Measurements from ENCODE around the gene RIC8A. TPM values are rescaled to one million over a fixed set of nuclear protein-coding genes. Genes with fewer than 3 reads are reported as not detected.
"Not testable (repeated sequence)": the region's sequence is repeated elsewhere in the genome, so short reads cannot be mapped to it uniquely, and the experiment has no call there.

Gene RIC8A
- polyA plus RNA-seq, 4 donors = 57.8 to 64.3 (median 60.9) TPM

GRCh38 chr11:218815-219593, 11.5 kb downstream of the RIC8A start:
- Histone ChIP-seq H3K36me3 (ENCODE audit: control insufficient read depth in 3 of 3, insufficient read depth in 2 of 3, low read depth in 1 of 3, low read length in 3 of 3) (peaks cover 0 to 66% (median 15%) of the 10 kb centered on the region in 3 donors), H3K9me3 (ENCODE audit: control insufficient read depth in 2 of 2, insufficient read depth in 1 of 2, low read depth in 1 of 2, low read length in 1 of 2) (no peaks in the 10 kb centered on the region), H3K27ac (ENCODE audit: low read depth in 1 of 3, low read length in 2 of 3) (no peak overlapping the region), H3K27me3 (ENCODE audit: control insufficient read depth in 3 of 3, insufficient read depth in 3 of 3, low read length in 3 of 3) (no peaks in the 10 kb centered on the region), H3K4me3 (ENCODE audit: low read depth in 1 of 3, low read length in 3 of 3) (no peak overlapping the region), H3K4me1 (ENCODE audit: control insufficient read depth in 3 of 3, insufficient read depth in 2 of 3, low read depth in 1 of 3, low read length in 2 of 3) (no peaks in the 10 kb centered on the region)
- FAIRE-seq (no peak), DNase-seq (no peak)
- WGBS, 3 donors = 89 to 95% (median 92%) methylated on average over 29 of the region's 29 CpGs

- H3K4me3 ChIP-seq (ENCODE audit: low read depth in 1 of 3, low read length in 3 of 3); DNase-seq; H3K27ac ChIP-seq (ENCODE audit: low read depth in 1 of 3, low read length in 2 of 3); H3K4me1 ChIP-seq (ENCODE audit: control insufficient read depth in 3 of 3, insufficient read depth in 2 of 3, low read depth in 1 of 3, low read length in 2 of 3); FAIRE-seq; H3K27me3 ChIP-seq (ENCODE audit: control insufficient read depth in 3 of 3, insufficient read depth in 3 of 3, low read length in 3 of 3); H3K9me3 ChIP-seq (ENCODE audit: control insufficient read depth in 2 of 2, insufficient read depth in 1 of 2, low read depth in 1 of 2, low read length in 1 of 2): not testable (repeated sequence)
- peaks cover 0 to 57% (median 2%) of the 10 kb centered on the region in 3 donors for H3K36me3 ChIP-seq (ENCODE audit: control insufficient read depth in 3 of 3, insufficient read depth in 2 of 3, low read depth in 1 of 3, low read length in 3 of 3)
- WGBS, 3 donors = 90 to 98% (median 95%) methylated on average over 2 to 3 of the region's 3 CpGs
Observed at GRCh38 chr11:220641-221215, 13.2 kb downstream of the RIC8A start.

GRCh38 chr11:221539-221938, 14.0 kb downstream of the RIC8A start:
- FAIRE-seq = no peak
- Histone ChIP-seq H3K27ac (ENCODE audit: low read depth in 1 of 3, low read length in 2 of 3) (no peak overlapping the region), H3K4me1 (ENCODE audit: control insufficient read depth in 3 of 3, insufficient read depth in 2 of 3, low read depth in 1 of 3, low read length in 2 of 3) (no peaks in the 10 kb centered on the region), H3K4me3 (ENCODE audit: low read depth in 1 of 3, low read length in 3 of 3) (no peak overlapping the region), H3K9me3 (ENCODE audit: control insufficient read depth in 2 of 2, insufficient read depth in 1 of 2, low read depth in 1 of 2, low read length in 1 of 2) (no peaks in the 10 kb centered on the region), H3K36me3 (ENCODE audit: control insufficient read depth in 3 of 3, insufficient read depth in 2 of 3, low read depth in 1 of 3, low read length in 3 of 3) (peaks cover 0 to 52% (median 2%) of the 10 kb centered on the region in 3 donors), H3K27me3 (ENCODE audit: control insufficient read depth in 3 of 3, insufficient read depth in 3 of 3, low read length in 3 of 3) (no peaks in the 10 kb centered on the region)
- DNase-seq = no peak
- WGBS, 3 donors = 84 to 93% (median 91%) methylated on average over 7 of the region's 7 CpGs

DNA sequence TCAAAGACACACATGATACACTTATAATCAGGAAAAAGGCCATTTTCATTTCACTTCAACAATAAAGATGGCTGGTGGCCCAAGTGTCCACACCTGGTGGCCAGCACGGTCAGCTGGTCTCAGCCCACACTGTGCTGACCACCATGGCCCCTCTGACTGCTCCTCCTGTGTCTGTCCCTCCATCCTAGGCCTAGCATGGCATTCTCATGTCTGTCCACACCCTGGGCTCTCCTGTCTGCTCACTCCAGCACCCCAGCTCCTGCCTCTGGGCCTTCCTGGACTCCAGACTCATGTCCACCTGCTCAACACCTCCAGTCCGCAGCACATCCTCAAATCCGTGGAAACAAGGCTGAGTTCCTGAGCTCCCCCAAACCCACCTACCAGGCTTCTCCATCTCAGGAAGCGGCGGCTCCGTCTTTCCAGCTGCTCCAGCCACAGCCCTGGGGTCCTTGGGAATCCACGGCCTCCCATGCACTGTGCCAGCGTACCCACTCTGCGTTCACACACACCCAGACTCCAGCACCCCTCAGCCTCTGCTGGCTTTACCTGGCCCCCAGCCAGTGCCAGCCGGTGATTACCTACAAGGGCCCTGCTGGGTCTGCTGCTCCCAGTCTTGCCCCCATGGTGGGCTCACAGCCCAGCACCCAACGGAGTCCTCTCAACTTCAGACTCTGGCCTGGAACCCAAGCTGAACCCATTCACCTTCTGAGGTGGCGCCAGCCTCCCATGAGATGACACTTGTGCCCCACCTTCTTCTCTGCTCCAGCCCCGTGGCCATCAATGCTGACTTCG, 14.7 kb downstream of the RIC8A start:
- Histone ChIP-seq H3K4me1 (ENCODE audit: control insufficient read depth in 3 of 3, insufficient read depth in 2 of 3, low read depth in 1 of 3, low read length in 2 of 3) (no peaks in the 10 kb centered on the region), H3K36me3 (ENCODE audit: control insufficient read depth in 3 of 3, insufficient read depth in 2 of 3, low read depth in 1 of 3, low read length in 3 of 3) (peaks cover 0 to 49% (median 2%) of the 10 kb centered on the region in 3 donors), H3K9me3 (ENCODE audit: control insufficient read depth in 2 of 2, insufficient read depth in 1 of 2, low read depth in 1 of 2, low read length in 1 of 2) (no peaks in the 10 kb centered on the region), H3K27ac (ENCODE audit: low read depth in 1 of 3, low read length in 2 of 3) (no peak overlapping the region), H3K27me3 (ENCODE audit: control insufficient read depth in 3 of 3, insufficient read depth in 3 of 3, low read length in 3 of 3) (no peaks in the 10 kb centered on the region), H3K4me3 (ENCODE audit: low read depth in 1 of 3, low read length in 3 of 3) (no peak overlapping the region)
- 91 to 92% (median 92%) methylated on average over 14 of the region's 14 CpGs for WGBS, 3 donors
- DNase-seq = no peak
- no peak for FAIRE-seq

GRCh38 chr11:223026-223789, 15.7 kb downstream of the RIC8A start:
- WGBS, 3 donors = 86 to 91% (median 89%) methylated on average over 14 to 16 of the region's 16 CpGs
- DNase-seq = no peak
- H3K27ac ChIP-seq (ENCODE audit: low read depth in 1 of 3, low read length in 2 of 3) = no peak overlapping the region
- no peaks in the 10 kb centered on the region for H3K27me3 ChIP-seq (ENCODE audit: control insufficient read depth in 3 of 3, insufficient read depth in 3 of 3, low read length in 3 of 3)
- FAIRE-seq = no peak
- no peak overlapping the region for H3K4me3 ChIP-seq (ENCODE audit: low read depth in 1 of 3, low read length in 3 of 3)
- H3K36me3 ChIP-seq (ENCODE audit: control insufficient read depth in 3 of 3, insufficient read depth in 2 of 3, low read depth in 1 of 3, low read length in 3 of 3) = peaks cover 0 to 47% (median 2%) of the 10 kb centered on the region in 3 donors
- H3K4me1 ChIP-seq (ENCODE audit: control insufficient read depth in 3 of 3, insufficient read depth in 2 of 3, low read depth in 1 of 3, low read length in 2 of 3) = no peaks in the 10 kb centered on the region
- no peaks in the 10 kb centered on the region for H3K9me3 ChIP-seq (ENCODE audit: control insufficient read depth in 2 of 2, insufficient read depth in 1 of 2, low read depth in 1 of 2, low read length in 1 of 2)

DNA sequence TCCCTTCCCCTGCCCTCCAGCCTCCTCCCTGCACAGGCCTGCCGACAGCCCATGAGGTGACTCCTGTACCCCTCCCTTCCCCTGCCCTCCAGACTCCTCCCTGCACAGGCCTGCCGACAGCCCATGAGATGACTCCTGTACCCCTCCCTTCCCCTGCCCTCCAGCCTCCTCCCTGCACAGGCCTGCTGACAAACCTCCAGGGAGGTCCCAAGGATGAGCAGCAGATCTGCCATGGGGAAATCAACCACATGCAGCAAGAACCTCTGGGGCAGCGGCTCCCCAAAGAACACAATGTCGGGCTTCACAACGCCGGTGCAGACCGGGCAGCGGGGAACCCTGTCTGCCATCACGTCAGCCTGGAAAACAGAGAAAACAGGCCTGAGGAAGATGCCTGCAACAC, 16.4 kb downstream of the RIC8A start:
- DNase-seq = no peak
- Histone ChIP-seq H3K4me1 (ENCODE audit: control insufficient read depth in 3 of 3, insufficient read depth in 2 of 3, low read depth in 1 of 3, low read length in 2 of 3) (no peaks in the 10 kb centered on the region), H3K27ac (ENCODE audit: low read depth in 1 of 3, low read length in 2 of 3) (no peak overlapping the region), H3K9me3 (ENCODE audit: control insufficient read depth in 2 of 2, insufficient read depth in 1 of 2, low read depth in 1 of 2, low read length in 1 of 2) (no peaks in the 10 kb centered on the region), H3K4me3 (ENCODE audit: low read depth in 1 of 3, low read length in 3 of 3) (no peak overlapping the region), H3K27me3 (ENCODE audit: control insufficient read depth in 3 of 3, insufficient read depth in 3 of 3, low read length in 3 of 3) (no peaks in the 10 kb centered on the region), H3K36me3 (ENCODE audit: control insufficient read depth in 3 of 3, insufficient read depth in 2 of 3, low read depth in 1 of 3, low read length in 3 of 3) (peaks cover 0 to 42% (median 3%) of the 10 kb centered on the region in 3 donors)
- WGBS, 3 donors = 92 to 100% (median 99%) methylated on average over 7 to 9 of the region's 9 CpGs
- FAIRE-seq = no peak

GRCh38 chr11:224424-224823, 16.9 kb downstream of the RIC8A start:
- no peak overlapping the region for H3K4me3 ChIP-seq (ENCODE audit: low read depth in 1 of 3, low read length in 3 of 3)
- H3K4me1 ChIP-seq (ENCODE audit: control insufficient read depth in 3 of 3, insufficient read depth in 2 of 3, low read depth in 1 of 3, low read length in 2 of 3) = no peaks in the 10 kb centered on the region
- H3K36me3 ChIP-seq (ENCODE audit: control insufficient read depth in 3 of 3, insufficient read depth in 2 of 3, low read depth in 1 of 3, low read length in 3 of 3) = peaks cover 0 to 42% (median 2%) of the 10 kb centered on the region in 3 donors
- H3K9me3 ChIP-seq (ENCODE audit: control insufficient read depth in 2 of 2, insufficient read depth in 1 of 2, low read depth in 1 of 2, low read length in 1 of 2) = no peaks in the 10 kb centered on the region
- no peaks in the 10 kb centered on the region for H3K27me3 ChIP-seq (ENCODE audit: control insufficient read depth in 3 of 3, insufficient read depth in 3 of 3, low read length in 3 of 3)
- no peak overlapping the region for H3K27ac ChIP-seq (ENCODE audit: low read depth in 1 of 3, low read length in 2 of 3)
- 85 to 93% (median 90%) methylated on average over 7 of the region's 7 CpGs for WGBS, 3 donors
- no peak for DNase-seq
- no peak for FAIRE-seq
